ENCODE data around the gene TMEFF2.
"Not testable (repeated sequence)": the region's sequence is repeated elsewhere in the genome, so short reads cannot be mapped to it uniquely, and the experiment has no call there.

TMEFF2 gene

GRCh38 chr2:192117705-192118104 lies 77.0 kb downstream of the TMEFF2 start:
- TF ChIP-seq CTCF (IDR thresholded peaks at IDR 0.05; ENCODE audit: control insufficient read depth, insufficient read depth, low read depth, low read length, missing control alignments) = no peak
- no peak for DNase-seq (ENCODE audit: low read depth)
- H3K4me3 ChIP-seq (ENCODE audit: control insufficient read depth, low read depth, low read length) = no peak overlapping the region

- not testable (repeated sequence) for H3K4me3 ChIP-seq (ENCODE audit: control insufficient read depth, low read depth, low read length); DNase-seq (ENCODE audit: low read depth)
Measured at GRCh38 chr2:192111536-192111935, 83.2 kb downstream of the TMEFF2 start.

- DNase-seq (ENCODE audit: low read depth) = no peak
- H3K4me3 ChIP-seq (ENCODE audit: control insufficient read depth, low read depth, low read length) = no peak overlapping the region
- TF ChIP-seq CTCF (IDR thresholded peaks at IDR 0.05; ENCODE audit: control insufficient read depth, insufficient read depth, low read depth, low read length, missing control alignments) = no peak
Measured at GRCh38 chr2:192099742-192100141, 95.0 kb downstream of the TMEFF2 start.

- H3K4me3 ChIP-seq (ENCODE audit: control insufficient read depth, low read depth, low read length) = no peak overlapping the region
- no peak for TF ChIP-seq CTCF (IDR thresholded peaks at IDR 0.05; ENCODE audit: control insufficient read depth, insufficient read depth, low read depth, low read length, missing control alignments)
- DNase-seq (ENCODE audit: low read depth) = no peak
Measured at GRCh38 chr2:192098814-192099491, 95.8 kb downstream of the TMEFF2 start.

GRCh38 chr2:192091476-192091875 lies 103.3 kb downstream of the TMEFF2 start:
- TF ChIP-seq CTCF (IDR thresholded peaks at IDR 0.05; ENCODE audit: control insufficient read depth, insufficient read depth, low read depth, low read length, missing control alignments) = no peak
- no peak for DNase-seq (ENCODE audit: low read depth)
- no peak overlapping the region for H3K4me3 ChIP-seq (ENCODE audit: control insufficient read depth, low read depth, low read length)

- no peak for TF ChIP-seq CTCF (IDR thresholded peaks at IDR 0.05; ENCODE audit: control insufficient read depth, insufficient read depth, low read depth, low read length, missing control alignments)
- DNase-seq (ENCODE audit: low read depth) = no peak
- no peak overlapping the region for H3K4me3 ChIP-seq (ENCODE audit: control insufficient read depth, low read depth, low read length)
Measured at GRCh38 chr2:192090911-192091310, 103.8 kb downstream of the TMEFF2 start.

GRCh38 chr2:192087398-192087958 lies 107.3 kb downstream of the TMEFF2 start:
- no peak for DNase-seq (ENCODE audit: low read depth)
- no peak overlapping the region for H3K4me3 ChIP-seq (ENCODE audit: control insufficient read depth, low read depth, low read length)
- TF ChIP-seq CTCF (IDR thresholded peaks at IDR 0.05; ENCODE audit: control insufficient read depth, insufficient read depth, low read depth, low read length, missing control alignments) = no peak
